ENCODE measurements around the gene BANP. TPM values are rescaled to one million over a fixed set of nuclear protein-coding genes. Genes with fewer than 3 reads are reported as not detected.

BANP gene
- total RNA-seq, 1 donor from 2014 or later = 20.6 TPM

DNA sequence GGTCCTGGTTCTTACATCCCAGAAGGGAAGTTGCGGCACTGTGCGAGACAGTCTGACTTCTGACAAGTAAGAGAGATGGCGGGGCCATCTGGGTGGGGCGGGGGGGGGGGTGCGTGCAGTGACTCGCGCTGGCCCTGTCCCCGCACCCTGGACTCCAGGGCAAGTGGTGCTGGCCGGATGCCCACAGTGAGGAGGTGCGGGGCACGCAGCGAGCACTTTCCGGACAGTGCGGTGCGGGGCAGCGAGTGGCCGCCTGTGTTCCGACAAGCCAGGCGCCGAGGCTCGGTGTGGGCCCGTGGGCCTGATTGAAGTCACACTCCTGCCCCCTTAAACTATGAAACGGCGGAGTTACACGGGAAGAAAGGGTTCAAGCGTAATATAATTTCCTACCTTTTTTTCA lies 106.4 kb downstream of the BANP start:
- TF ChIP-seq, protein P1, sequence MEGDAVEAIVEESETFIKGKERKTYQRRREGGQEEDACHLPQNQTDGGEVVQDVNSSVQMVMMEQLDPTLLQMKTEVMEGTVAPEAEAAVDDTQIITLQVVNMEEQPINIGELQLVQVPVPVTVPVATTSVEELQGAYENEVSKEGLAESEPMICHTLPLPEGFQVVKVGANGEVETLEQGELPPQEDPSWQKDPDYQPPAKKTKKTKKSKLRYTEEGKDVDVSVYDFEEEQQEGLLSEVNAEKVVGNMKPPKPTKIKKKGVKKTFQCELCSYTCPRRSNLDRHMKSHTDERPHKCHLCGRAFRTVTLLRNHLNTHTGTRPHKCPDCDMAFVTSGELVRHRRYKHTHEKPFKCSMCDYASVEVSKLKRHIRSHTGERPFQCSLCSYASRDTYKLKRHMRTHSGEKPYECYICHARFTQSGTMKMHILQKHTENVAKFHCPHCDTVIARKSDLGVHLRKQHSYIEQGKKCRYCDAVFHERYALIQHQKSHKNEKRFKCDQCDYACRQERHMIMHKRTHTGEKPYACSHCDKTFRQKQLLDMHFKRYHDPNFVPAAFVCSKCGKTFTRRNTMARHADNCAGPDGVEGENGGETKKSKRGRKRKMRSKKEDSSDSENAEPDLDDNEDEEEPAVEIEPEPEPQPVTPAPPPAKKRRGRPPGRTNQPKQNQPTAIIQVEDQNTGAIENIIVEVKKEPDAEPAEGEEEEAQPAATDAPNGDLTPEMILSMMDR (IDR thresholded peaks at IDR 0.05) = no peak

DNA sequence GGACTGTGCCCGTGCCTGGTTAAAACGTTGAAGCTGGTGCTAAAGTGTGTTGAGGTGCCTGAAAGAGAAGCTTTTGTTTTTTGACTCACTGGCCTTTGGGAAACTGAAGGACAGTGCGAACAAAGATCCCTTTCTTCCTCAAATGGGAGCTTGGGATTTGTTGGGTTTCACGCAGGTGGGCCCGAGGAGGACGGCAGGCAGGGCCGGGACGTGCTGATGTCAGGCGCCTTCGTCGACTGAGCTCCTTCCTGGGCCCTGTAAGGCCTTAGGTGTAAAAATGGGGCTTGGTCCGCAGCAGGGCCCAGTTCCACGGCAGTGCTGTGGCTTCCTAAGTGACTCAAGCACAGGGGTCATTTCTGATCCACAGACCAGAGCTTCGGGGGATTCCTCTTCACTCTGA lies 106.9 kb downstream of the BANP start:
- no peaks in the 10 kb centered on the region for H3K9me3 ChIP-seq
- H3K27ac ChIP-seq = no peak overlapping the region
- no peaks in the 10 kb centered on the region for H3K27me3 ChIP-seq
- no peak overlapping the region for H3K4me3 ChIP-seq
- H3K36me3 ChIP-seq = peaks cover 19% of the 10 kb centered on the region
- ATAC-seq (no peak), DNase-seq (no peak)
- intact Hi-C loops (cut with DNase I) = no loop called here
- peaks cover 13% of the 10 kb centered on the region for H3K4me1 ChIP-seq
- TF ChIP-seq, protein P1 (IDR thresholded peaks at IDR 0.05) = no peak

More for the DNA sequence above, 106.4 kb downstream of the BANP start:
- Histone ChIP-seq H3K9me3 (no peaks in the 10 kb centered on the region), H3K36me3 (peaks cover 15% of the 10 kb centered on the region), H3K4me1 (peaks cover 9% of the 10 kb centered on the region), H3K27me3 (no peaks in the 10 kb centered on the region), H3K4me3 (no peak overlapping the region), H3K27ac (no peak overlapping the region)
- no peak for ATAC-seq
- no peak for DNase-seq
- intact Hi-C loops (cut with DNase I) = no loop called here

DNA sequence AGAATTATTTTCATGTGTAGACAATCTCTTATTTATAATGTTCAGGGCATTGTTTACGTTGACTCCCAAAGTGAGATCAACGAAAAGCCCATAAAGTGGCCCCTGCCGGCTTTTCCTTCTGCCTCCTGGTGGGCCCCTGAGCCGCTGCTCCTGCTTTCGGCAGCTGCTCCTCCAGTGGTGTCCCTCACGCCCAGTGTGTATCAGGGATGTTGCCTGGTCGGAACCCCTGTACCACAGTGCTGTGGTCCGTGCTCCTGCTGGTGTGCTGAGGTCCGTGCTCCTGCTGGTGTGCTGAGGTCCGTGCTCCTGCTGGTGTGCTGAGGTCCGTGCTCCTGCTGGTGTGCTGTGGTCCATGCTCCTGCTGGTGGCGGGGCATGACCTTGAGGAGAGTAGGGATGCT lies 107.6 kb downstream of the BANP start:
- peaks cover 19% of the 10 kb centered on the region for H3K36me3 ChIP-seq
- TF ChIP-seq, protein P1 (IDR thresholded peaks at IDR 0.05) = no peak
- H3K9me3 ChIP-seq = no peaks in the 10 kb centered on the region
- no peak overlapping the region for H3K27ac ChIP-seq
- DNase-seq (no peak), ATAC-seq (no peak)
- H3K4me1 ChIP-seq = peaks cover 14% of the 10 kb centered on the region
- H3K27me3 ChIP-seq = no peaks in the 10 kb centered on the region
- intact Hi-C loops (cut with DNase I) = no loop called here
- H3K4me3 ChIP-seq = no peak overlapping the region

DNA sequence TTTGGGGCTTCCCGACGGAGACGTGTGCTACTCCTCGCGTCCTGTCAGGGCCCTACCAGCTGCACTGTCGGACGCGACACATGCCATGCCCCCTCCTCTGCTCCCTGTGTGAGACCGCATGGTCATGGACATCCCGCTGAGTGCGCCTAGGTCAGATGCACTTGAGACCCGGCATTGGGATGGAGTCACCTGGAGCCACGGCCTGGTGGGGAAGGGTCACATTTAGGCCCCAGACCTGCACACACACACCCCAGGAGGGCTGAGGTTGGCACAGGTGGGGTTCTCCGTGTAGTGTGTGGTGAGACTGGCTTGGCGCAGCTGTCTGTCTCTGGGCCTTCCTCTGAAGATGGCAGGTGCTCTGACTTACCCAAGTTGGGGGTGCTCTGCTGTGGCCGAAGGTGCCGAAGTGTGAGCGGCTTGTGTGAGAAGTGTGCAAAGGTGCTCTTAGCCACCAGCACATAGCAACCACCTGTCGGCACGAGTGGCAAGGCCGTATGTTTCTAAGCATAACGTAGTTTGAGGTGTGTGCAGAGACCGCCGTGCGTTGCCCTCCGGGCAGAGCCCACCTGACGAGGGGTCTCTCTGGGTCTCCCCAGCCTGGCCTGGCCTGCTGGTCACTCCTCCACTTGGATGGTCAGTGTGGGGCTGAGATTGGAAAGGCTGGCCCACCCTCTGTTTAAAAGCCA lies 108.6 kb downstream of the BANP start:
- no peaks in the 10 kb centered on the region for H3K27me3 ChIP-seq
- intact Hi-C loops (cut with DNase I) = no loop called here
- H3K4me1 ChIP-seq = peaks cover 14% of the 10 kb centered on the region
- H3K4me3 ChIP-seq = no peak overlapping the region
- DNase-seq (no peak), ATAC-seq (peak; percentile 10)
- no peak overlapping the region for H3K27ac ChIP-seq
- no peaks in the 10 kb centered on the region for H3K9me3 ChIP-seq
- H3K36me3 ChIP-seq = peaks cover 19% of the 10 kb centered on the region
- TF ChIP-seq, protein P1 (IDR thresholded peaks at IDR 0.05) = no peak

DNA sequence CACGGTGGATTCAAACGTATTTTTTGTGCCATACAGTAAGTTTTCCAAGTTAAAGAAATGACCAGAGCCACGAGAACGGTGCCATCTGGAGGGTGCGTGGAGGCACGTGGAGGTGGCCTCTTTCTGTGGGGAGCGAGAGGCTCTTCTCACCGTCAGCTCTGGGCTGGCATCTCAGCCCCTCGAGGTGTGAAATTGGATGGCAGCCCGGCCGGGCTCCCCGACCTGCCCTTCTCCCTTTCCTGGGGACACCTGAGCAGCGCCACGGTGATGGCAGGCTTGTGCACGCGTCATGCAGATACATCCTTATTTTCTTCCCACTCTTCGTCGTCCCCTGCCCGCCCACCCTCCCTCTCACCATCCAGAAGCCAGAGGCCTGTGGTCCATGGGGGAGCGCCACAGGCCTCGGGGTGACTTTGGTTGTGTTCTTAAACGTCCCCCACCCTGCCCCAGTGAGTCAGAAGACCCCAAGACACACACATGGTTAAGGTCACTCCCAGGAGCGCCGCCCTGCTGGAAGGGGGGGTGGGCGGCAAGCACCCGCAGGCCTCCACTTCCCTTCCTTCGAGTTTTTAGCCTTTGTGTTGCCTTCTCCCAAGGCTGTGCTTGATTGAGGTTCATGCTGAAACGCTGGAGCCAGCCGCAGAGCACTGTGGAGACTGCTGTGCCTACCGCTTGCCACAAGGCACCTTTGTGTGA lies 109.4 kb downstream of the BANP start:
- peaks cover 14% of the 10 kb centered on the region for H3K4me1 ChIP-seq
- H3K27me3 ChIP-seq = no peaks in the 10 kb centered on the region
- peaks cover 19% of the 10 kb centered on the region for H3K36me3 ChIP-seq
- H3K4me3 ChIP-seq = no peak overlapping the region
- ATAC-seq = no peak
- TF ChIP-seq, protein P1 (IDR thresholded peaks at IDR 0.05) = no peak
- H3K27ac ChIP-seq = no peak overlapping the region
- intact Hi-C loops (cut with DNase I) = no loop called here
- H3K9me3 ChIP-seq = no peaks in the 10 kb centered on the region
- no peak for DNase-seq
